Nephron (organoid): ENCODE data around the gene CFAP251.
"Not testable (repeated sequence)": the region's sequence is repeated elsewhere in the genome, so short reads cannot be mapped to it uniquely, and the experiment has no call there.

Experiments
- H3K27ac Mint-ChIP-seq, 3 experiments: 2 replicates each; pipeline ENCODE4 v1.8.0; 2020; ENCODE audit warnings: mixed read lengths in 3 of 3, mild to moderate bottlenecking in 2 of 3, moderate library complexity in 1 of 3
- H3K27me3 Mint-ChIP-seq: 2 replicates; pipeline ENCODE4 v1.8.0; 2021; ENCODE audit warnings: low read depth, mild to moderate bottlenecking, moderate library complexity, mixed read lengths
- H3K36me3 Mint-ChIP-seq: 2 replicates; pipeline ENCODE4 v1.8.0; 2020; ENCODE audit warnings: low read depth, mixed read lengths
- H3K4me1 Mint-ChIP-seq: 2 replicates; pipeline ENCODE4 v1.8.0; 2020; ENCODE audit warnings: mixed read lengths
- H3K4me3 Mint-ChIP-seq, 3 experiments: 2 replicates each; pipeline ENCODE4 v1.8.0; 2020; ENCODE audit warnings: mild to moderate bottlenecking in 3 of 3, mixed read lengths in 3 of 3, moderate library complexity in 2 of 3
- H3K9me3 Mint-ChIP-seq: 2 replicates; pipeline ENCODE4 v1.8.0; 2020; ENCODE audit warnings: mixed read lengths
- TF ChIP-seq, protein P1 (sequence below), 3 experiments: fragments of 200-600 bp; sonication (generic); IDR thresholded peaks; one replicate each; pipeline ENCODE4 v1.5.0; 2021; ENCODE audit warnings: antibody characterized with exemption in 3 of 3; ENCODE audit not compliant: unreplicated experiment in 3 of 3

The CFAP251 gene

DNA sequence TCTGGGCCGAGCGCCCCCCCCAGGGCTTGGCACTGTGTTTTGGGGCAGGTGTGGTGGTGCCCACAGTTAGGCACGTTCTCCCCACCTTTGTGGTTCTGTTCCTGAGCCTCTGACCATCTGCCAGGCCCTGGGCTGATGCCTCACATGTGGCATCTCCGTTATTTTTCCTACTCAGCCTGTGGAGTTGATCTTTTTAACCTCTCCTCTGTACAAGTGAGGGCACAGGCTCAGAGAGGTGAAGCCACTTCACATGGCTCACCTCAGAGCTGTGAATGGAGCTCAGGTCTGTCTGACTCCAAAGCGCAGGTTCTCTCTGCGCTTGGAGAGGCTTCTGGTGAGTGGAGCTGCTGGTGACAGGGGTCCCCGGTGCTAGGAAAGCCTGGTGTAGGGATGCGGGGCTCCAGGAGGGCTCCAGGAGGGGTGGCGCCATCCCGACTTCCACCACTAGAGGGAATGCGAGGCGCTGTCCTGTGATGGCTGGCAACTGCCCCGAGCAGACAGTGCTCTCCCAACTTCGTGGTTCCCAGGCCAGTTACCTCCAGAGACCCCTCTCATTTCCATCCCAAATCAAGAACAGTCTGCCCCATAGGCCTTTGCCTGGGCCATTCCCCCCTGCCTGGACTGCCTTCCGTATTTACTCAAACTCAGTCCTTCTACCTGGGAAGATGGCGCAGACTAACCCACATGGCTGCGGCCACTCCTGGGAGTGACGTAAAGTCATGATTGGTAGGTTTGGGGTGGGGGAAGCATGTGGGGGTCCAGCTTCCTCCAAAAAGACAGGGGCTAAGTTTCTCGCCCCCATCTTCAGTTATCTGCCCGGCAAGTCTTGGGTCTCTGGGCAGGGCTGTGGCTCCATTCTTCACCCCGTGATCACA, 113.2 kb downstream of the CFAP251 start:
- H3K4me3 Mint-ChIP-seq, result no peak overlapping the region
- TF ChIP-seq, protein P1, sequence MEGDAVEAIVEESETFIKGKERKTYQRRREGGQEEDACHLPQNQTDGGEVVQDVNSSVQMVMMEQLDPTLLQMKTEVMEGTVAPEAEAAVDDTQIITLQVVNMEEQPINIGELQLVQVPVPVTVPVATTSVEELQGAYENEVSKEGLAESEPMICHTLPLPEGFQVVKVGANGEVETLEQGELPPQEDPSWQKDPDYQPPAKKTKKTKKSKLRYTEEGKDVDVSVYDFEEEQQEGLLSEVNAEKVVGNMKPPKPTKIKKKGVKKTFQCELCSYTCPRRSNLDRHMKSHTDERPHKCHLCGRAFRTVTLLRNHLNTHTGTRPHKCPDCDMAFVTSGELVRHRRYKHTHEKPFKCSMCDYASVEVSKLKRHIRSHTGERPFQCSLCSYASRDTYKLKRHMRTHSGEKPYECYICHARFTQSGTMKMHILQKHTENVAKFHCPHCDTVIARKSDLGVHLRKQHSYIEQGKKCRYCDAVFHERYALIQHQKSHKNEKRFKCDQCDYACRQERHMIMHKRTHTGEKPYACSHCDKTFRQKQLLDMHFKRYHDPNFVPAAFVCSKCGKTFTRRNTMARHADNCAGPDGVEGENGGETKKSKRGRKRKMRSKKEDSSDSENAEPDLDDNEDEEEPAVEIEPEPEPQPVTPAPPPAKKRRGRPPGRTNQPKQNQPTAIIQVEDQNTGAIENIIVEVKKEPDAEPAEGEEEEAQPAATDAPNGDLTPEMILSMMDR (IDR thresholded peaks at IDR 0.05; ENCODE audit: unreplicated experiment in 3 of 3), result peak; percentile 51 to 64 (median 58)
- no peaks in the 10 kb centered on the region for H3K9me3 Mint-ChIP-seq
- H3K4me1 Mint-ChIP-seq, result peaks cover 21% of the 10 kb centered on the region
- no peaks in the 10 kb centered on the region for H3K27me3 Mint-ChIP-seq
- H3K27ac Mint-ChIP-seq, result peak overlapping the region; percentile 12 to 56 (median 16)
- peaks cover 24% of the 10 kb centered on the region for H3K36me3 Mint-ChIP-seq

DNA sequence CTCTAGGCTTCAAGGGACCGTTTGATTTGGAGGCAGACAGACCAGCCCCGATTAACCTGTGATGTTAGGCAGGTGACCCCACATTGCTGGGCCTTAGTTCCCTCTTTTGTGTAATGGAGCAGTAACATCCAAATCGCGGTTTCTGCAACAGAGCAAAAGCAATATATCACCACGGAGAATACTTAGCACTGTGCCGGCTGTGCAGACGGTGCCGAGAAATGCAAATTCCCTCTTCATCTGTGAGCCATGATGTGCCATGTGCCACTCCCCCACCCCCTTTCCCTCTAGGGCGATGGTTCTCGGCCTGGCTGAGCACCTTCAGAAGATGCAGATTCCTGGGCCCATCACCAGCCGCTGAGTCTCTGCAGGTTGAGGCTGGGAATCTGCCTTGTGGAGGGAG, 114.2 kb downstream of the CFAP251 start:
- Mint-ChIP-seq H3K4me1 (peaks cover 15% of the 10 kb centered on the region), H3K27me3 (no peaks in the 10 kb centered on the region), H3K4me3 (no peak overlapping the region), H3K36me3 (peaks cover 29% of the 10 kb centered on the region), H3K9me3 (no peaks in the 10 kb centered on the region), H3K27ac (peak overlapping the region in 2 of 3 experiments; percentile 3 to 12)
- TF ChIP-seq, protein P1 (IDR thresholded peaks at IDR 0.05; ENCODE audit: unreplicated experiment in 3 of 3), result no peak

DNA sequence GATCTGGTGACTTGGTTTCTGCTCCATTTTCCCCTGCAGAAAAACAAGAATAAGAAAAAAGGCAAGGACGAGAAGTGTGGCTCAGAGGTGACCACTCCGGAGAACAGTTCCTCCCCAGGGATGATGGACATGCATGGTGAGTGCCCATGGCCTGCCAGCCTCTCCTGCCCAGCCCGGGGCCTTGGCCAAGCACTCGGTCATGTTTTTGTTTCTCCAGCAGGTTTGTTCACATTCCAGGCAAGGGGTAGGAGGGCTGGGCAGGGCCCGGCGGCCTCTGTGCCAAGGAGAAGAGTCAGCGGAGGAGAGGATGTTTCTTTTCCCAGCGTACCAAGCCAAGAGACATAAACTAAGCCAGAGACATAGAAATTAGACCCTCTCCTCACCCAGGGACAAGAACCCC, 116.9 kb downstream of the CFAP251 start:
- Mint-ChIP-seq H3K9me3 (no peaks in the 10 kb centered on the region), H3K36me3 (peaks cover 34% of the 10 kb centered on the region), H3K4me3 (no peak overlapping the region), H3K27me3 (no peaks in the 10 kb centered on the region), H3K27ac (peak overlapping the region in 1 of 3 experiments; percentile 17), H3K4me1 (peaks cover 6% of the 10 kb centered on the region)
- TF ChIP-seq, protein P1 (IDR thresholded peaks at IDR 0.05; ENCODE audit: unreplicated experiment in 3 of 3), result no peak

DNA sequence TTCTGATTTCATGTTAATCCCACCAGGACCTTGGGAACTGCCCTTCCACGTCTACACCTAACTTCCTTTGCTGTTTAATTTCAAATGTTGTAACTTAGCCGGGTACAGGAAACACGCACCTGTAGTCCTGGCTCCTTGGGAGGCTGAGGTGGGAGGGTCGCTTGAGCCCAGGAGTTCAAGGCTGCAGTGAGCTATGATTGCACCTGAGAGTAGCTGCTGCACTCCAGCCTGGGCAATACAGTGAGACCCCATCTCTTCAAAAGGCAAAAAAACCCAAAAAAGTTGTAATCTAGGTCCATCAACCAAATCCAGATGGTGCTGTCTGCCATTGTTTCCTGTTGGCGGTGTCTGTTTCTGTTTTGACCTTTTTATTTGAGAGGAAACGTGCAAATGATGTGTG, 117.8 kb downstream of the CFAP251 start:
- H3K4me1 Mint-ChIP-seq, result peaks cover 10% of the 10 kb centered on the region
- H3K4me3 Mint-ChIP-seq, result no peak overlapping the region
- peaks cover 40% of the 10 kb centered on the region for H3K36me3 Mint-ChIP-seq
- TF ChIP-seq, protein P1 (IDR thresholded peaks at IDR 0.05; ENCODE audit: unreplicated experiment in 3 of 3), result no peak
- H3K27ac Mint-ChIP-seq, result no peak overlapping the region
- H3K9me3 Mint-ChIP-seq, result no peaks in the 10 kb centered on the region
- no peaks in the 10 kb centered on the region for H3K27me3 Mint-ChIP-seq

DNA sequence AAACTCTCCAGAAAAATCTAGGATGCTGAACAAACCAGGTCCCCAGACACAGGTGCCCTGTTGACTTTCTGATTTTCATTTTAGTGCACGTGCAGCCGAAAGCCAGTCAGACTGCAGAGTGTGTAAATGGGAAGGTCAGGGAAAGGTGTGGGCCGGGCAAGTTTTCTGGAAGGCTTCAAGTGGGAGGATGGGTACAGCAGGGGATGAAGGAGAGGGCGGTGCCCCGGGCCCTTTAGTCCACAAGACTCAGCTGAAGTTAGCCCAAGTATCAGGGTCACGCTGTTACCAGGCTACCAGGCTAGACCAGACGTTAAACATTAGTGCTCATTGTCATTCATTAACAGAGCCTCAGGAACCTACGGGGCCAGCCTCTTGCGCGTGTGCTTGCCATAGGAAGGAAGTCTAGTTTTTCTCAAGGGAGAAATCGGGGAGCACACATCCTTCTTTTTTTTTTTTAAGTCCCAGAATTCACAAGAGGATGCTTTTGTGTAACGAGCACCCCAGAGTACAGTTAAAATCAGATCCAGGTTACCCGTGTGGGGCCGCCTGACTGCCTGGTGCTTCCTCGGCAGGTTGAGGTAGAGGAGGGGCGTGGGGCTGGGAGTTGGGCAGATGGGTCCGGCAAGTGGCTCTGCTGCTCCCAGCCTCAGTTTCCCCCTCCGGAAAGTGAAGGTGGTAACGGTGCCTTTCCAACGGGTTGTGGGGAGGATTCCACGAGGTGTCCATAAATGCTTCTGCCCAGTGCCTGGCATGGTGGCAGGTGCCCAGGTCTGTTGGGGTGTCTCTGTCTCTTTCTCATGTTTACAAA, 122.4 kb downstream of the CFAP251 start:
- TF ChIP-seq, protein P1 (IDR thresholded peaks at IDR 0.05; ENCODE audit: unreplicated experiment in 3 of 3), result no peak
- H3K4me3 Mint-ChIP-seq, result peak overlapping the region in 2 of 3 experiments; percentile 38 to 49
- peaks cover 12% of the 10 kb centered on the region for H3K4me1 Mint-ChIP-seq
- H3K27ac Mint-ChIP-seq, result peak overlapping the region; percentile 95 to 99 (median 96)
- no peaks in the 10 kb centered on the region for H3K9me3 Mint-ChIP-seq
- peaks cover 51% of the 10 kb centered on the region for H3K36me3 Mint-ChIP-seq
- H3K27me3 Mint-ChIP-seq, result no peaks in the 10 kb centered on the region

DNA sequence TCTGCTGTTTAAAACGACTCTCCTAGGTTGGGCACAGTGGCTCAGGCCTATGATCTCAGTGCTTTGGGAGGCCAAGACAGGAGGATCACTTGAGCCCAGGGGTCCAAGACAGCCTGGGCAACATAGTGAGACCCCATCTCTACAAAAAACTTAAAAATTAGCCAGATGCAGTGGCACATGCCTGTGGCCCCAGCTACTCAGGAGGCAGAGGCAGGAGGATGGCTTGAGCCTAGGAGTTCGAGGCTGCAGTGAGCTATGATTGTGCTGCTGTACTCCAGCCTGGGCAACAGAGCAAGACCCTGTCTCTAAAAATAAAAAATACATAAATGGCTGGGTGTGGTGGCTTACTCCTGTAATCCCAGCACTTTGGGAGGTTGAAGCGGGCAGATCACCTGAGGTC, 123.1 kb downstream of the CFAP251 start:
- H3K9me3 Mint-ChIP-seq, H3K4me3 Mint-ChIP-seq, H3K27me3 Mint-ChIP-seq: not testable (repeated sequence)
- Mint-ChIP-seq H3K36me3 (peaks cover 51% of the 10 kb centered on the region), H3K27ac (peak overlapping the region in 2 of 3 experiments; percentile 96 to 99), H3K4me1 (peaks cover 12% of the 10 kb centered on the region)
